GM12872 (cell line): ENCODE data around the gene MEGF8.
A peak's percentile ranks its signal among the peaks of the same experiment; 100 is the strongest.

Experiments
- TF ChIP-seq, protein P1 (sequence below): IDR thresholded peaks from 3 replicates; pipeline ENCODE4 v1.5.1; 2011; ENCODE audit warnings: low read depth, mild to moderate bottlenecking, low read length, moderate library complexity; ENCODE audit not compliant: insufficient read depth

The MEGF8 gene

DNA sequence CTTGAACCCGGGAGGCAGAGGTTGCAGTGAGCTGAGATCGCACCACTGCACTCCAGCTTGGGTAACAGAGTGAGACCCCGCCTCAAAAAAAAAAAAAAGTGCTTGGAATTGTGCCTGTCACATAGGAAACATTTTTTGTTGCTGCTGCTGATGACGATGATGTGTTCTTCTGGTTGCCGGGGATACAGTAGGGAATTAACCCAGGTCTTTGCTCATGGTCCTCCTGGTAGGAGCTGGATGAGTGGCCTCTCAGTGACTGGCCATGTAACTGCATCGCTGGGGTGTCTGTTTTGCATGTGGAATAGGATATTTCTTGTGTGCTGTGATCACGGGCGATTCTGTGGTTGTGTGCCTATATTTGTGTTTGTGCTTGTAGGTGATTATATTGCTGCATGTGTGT is 69.3 kb downstream of the MEGF8 start:
- TF ChIP-seq, protein P1, sequence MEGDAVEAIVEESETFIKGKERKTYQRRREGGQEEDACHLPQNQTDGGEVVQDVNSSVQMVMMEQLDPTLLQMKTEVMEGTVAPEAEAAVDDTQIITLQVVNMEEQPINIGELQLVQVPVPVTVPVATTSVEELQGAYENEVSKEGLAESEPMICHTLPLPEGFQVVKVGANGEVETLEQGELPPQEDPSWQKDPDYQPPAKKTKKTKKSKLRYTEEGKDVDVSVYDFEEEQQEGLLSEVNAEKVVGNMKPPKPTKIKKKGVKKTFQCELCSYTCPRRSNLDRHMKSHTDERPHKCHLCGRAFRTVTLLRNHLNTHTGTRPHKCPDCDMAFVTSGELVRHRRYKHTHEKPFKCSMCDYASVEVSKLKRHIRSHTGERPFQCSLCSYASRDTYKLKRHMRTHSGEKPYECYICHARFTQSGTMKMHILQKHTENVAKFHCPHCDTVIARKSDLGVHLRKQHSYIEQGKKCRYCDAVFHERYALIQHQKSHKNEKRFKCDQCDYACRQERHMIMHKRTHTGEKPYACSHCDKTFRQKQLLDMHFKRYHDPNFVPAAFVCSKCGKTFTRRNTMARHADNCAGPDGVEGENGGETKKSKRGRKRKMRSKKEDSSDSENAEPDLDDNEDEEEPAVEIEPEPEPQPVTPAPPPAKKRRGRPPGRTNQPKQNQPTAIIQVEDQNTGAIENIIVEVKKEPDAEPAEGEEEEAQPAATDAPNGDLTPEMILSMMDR: no peak

GRCh38 chr19:42396381-42397262 is 71.2 kb downstream of the MEGF8 start:
- TF ChIP-seq, protein P1: no peak

DNA sequence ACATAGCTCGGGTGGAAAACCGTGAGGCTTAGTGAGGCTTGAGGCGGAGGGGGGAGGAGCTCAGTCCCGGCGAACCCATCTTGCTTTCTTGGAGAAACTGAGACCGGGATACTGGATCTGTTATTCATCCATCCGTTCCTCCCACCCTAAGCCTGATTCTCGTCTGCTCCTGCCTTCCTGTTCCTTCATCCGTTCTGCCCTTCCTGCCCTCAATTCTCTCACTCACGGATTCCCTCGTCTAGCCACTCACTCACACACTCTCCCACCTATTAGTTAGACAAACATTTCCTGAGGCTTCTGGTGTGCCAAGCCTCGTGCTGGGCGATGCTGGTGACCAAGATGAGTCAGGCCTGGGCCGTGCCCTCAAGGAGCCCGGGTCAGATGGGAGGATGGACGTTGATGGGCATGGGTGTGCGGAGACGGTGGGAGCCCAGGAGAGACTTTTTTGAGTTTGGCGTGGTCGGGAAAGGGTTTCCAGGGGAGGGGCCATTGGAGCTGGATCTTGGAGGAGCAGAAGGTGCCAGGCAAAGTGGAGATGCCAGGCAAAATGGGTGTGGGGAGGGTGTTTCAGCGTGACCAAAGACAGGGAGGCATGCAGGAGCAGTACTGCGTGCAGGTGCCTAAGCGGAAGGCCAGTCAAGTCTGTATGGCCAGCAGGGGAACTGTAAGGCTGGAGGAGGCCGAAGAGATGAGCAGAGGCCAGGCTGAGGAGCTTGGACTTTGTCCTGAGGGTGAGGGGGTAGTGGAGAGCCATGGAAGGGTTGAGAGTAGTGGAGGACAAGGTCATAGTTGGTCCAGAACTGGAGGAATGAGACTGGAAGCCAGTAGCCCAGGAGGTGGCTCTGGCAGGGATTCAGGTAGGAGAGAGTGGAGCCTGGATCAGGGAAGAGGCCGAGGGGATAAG is 72.1 kb downstream of the MEGF8 start:
- TF ChIP-seq, protein P1: no peak

DNA sequence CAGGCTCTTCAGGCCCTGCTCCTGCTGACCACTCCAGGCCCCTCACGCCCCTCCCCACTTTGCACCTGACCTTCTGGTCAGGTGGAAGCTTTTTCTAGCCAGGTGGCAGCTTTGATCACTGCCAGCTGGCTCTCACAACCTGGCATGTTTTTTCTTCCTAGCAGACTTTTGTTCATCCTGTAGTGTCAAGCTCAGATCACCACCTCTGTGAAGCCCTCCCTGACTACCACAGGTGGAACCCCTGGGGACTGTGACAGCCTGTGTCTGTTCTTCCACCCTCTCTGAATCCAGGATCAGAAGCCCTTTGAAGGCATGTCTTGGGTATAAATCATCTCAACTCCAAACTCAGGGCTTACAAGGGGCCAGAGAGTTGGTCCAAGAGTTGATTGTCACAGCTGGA is 75.0 kb downstream of the MEGF8 start:
- TF ChIP-seq, protein P1: no peak

- TF ChIP-seq, protein P1: peak; percentile 80
Measured at GRCh38 chr19:42401365-42402303, 76.2 kb downstream of the MEGF8 start.

GRCh38 chr19:42402376-42403116 is 77.1 kb downstream of the MEGF8 start:
- TF ChIP-seq, protein P1: no peak
